Heart left ventricle (tissue), 16 donors: Measurements from ENCODE around the gene HOPX. TPM values are rescaled to one million over a fixed set of nuclear protein-coding genes. Genes with fewer than 3 reads are reported as not detected.

Source experiments
- ATAC-seq, 4 donors: fragments of 200-7000 bp; cut with Tn5 transposase; one replicate each; pipeline ENCODE4 v1.9.1; 2020 to 2022; ENCODE audit warnings: moderate library complexity in 4 of 4, mild to moderate bottlenecking in 3 of 4, moderate number of reproducible peaks in 1 of 4
- DNase-seq, 5 donors: peaks; one replicate each; pipeline ENCODE4 v3.0.0-alpha.2; 2020
- H3K27ac ChIP-seq, 12 donors: fragments of 200-600 bp; sonication (generic) in 4 of 12; one replicate each; pipeline versions ENCODE4 v1.5.0 to v1.8.0; 2016 to 2022; ENCODE audit warnings: mild to moderate bottlenecking in 2 of 12
- H3K27me3 ChIP-seq, 9 donors: fragments of 200-600 bp; sonication (generic) in 2 of 9; one replicate each; pipeline versions ENCODE4 v1.5.1 to v1.8.0; 2016 to 2022; ENCODE audit warnings: mild to moderate bottlenecking in 3 of 9
- H3K36me3 ChIP-seq, 9 donors: fragments of 200-600 bp; sonication (generic) in 2 of 9; one replicate each; pipeline versions ENCODE4 v1.5.0 to v1.8.0; 2018 to 2022; ENCODE audit warnings: mild to moderate bottlenecking in 2 of 9
- H3K4me1 ChIP-seq, 12 donors: fragments of 200-600 bp; sonication (generic) in 4 of 12; one replicate each; pipeline versions ENCODE4 v1.5.0 to v1.8.0; 2016 to 2022; ENCODE audit warnings: mild to moderate bottlenecking in 3 of 12
- H3K4me3 ChIP-seq, 12 donors: fragments of 200-600 bp; sonication (generic) in 4 of 12; one replicate each; pipeline versions ENCODE4 v1.5.0 to v1.8.0; 2017 to 2022; ENCODE audit warnings: mild to moderate bottlenecking in 9 of 12, moderate library complexity in 4 of 12
- H3K9me3 ChIP-seq, 12 donors: fragments of 200-600 bp; sonication (generic) in 4 of 12; one replicate each; pipeline versions ENCODE4 v1.5.0 to v1.8.0; 2016 to 2022; ENCODE audit warnings: mild to moderate bottlenecking in 1 of 12
- POLR2A ChIP-seq, 2 donors: fragments of 450-650 bp; IDR thresholded peaks; one replicate each; pipeline ENCODE4 v1.6.1; 2017; ENCODE audit warnings: antibody characterized with exemption in 2 of 2, mild to moderate bottlenecking in 2 of 2, moderate library complexity in 2 of 2
- WGBS, 4 donors: extraction: QIAGEN DNeasy Blood & Tissue Kit in 2 of 4; methylation state at CpG; one replicate each; pipeline versions ENCODE4 v1.1.5 to v1.1.7; 2013 to 2018; 5-methylcytosine and 5-hydroxymethylcytosine counted together
- intact Hi-C, 10 donors: fragments of 100-400 bp; cut with DNase I; formaldehyde crosslinking; loops; one replicate each; pipeline versions ENCODE4 v1.11.1 to v1.14.2; 2022
- polyA plus RNA-seq, 2 donors: library from polyadenylated mRNA; stranded (reverse); fragments of 200-250 nt; gene quantifications; one replicate each; pipeline ENCODE4 v1.2.3, GENCODE V29; 2013
- total RNA-seq, 9 donors: library from RNA; depleted of rRNA in 2 of 9; stranded (reverse); fragments of >200 nt in 2 of 9; fragmentation: NEBNext Ultra II Directional in 3 of 9; extraction: Animal tissue kit (Norgen Biotek cat#: 25700) in 3 of 9; gene quantifications; one replicate each; pipeline versions ENCODE4 v1.1.0 to v1.2.4, GENCODE V29; 2016 to 2023
- TF ChIP-seq, protein P1 (sequence below), 12 donors: fragments of 200-600 bp; sonication (generic) in 4 of 12; IDR thresholded peaks; one replicate each; pipeline versions ENCODE4 v1.5.0 to v1.8.0; 2018 to 2022; ENCODE audit warnings: antibody characterized with exemption in 12 of 12, mild to moderate bottlenecking in 5 of 12
- donor health status: ischemic (EF 13 %, LVEDD 7.1; RV severe dilation, severe dysfunction).
- donor health status: healthy with polysubstance abuse.
- donor health status: DM: no; HTN: yes; CAD: no.
- donor health status: DM: no; HTN: no; CAD: no.
- donor health status: ischemic (EF 25% LVEDD 6.9; RV normal size, moderate dysfunction).
- donor health status: ischemic (EF 25% LVEDD 5.7; RV mildly dilated, moderate dysfunction).
- donor health status: healthy.
- donor health status: DM: yes; HTN: yes; CAD: no.
- donor health status: ischemic (EF 35%, LVEDD 5.7; RV mildly dilated, moderate dysfunction).
- donor health status: nonischemic (EF 11% LVEDD 7.7; RV severe dilation, severe dysfunction).
- donor health status: DM: yes; HTN: yes; CAD: no.
- donor health status: PGD.
- donor health status: ischemic (EF 29% LVEDD 5.4; RV normal size, mild dysfunction).
- donor health status: nonischemic (EF 23%, LVEDD 6.1; RV moderate dilation, normal function).

HOPX gene
- total and polyA plus RNA-seq, 11 donors: 1.5 to 223 (median 21.1) TPM

DNA sequence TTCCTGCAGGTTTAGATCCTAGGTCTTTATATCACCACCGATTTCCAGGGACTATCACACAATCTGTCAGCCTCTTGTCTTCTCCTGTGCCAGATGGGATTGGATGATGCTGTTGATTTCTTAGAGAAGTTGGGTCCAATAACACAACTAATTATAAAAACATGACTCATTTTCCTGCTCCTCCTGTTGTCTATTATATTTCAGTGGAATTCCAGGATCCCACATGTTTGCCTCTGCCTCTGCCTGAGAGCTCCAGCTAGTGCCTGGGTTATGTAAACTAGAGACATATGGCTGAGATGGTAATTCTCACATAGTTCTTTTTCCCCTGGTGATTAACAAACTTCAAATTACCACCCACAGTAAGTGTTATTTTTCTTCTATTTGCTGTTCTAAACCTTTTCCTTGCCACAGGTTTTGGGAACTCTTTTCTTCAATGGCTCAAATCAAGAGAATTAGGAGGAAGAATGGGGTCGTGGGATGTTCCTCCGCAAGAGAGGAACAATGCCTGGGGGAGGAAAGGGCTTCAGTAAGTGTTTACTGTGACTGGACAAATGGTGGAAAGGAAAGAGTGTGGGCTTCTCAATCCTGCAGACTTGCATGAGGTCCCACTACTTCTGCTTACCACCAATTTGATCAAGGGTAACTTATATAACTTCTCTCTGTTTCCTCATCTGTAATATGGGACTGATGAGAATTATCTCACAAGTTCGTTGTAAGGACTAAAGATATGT is 3.4 kb upstream of the HOPX start:
- H3K4me3 ChIP-seq: no peak overlapping the region
- TF ChIP-seq, protein P1, sequence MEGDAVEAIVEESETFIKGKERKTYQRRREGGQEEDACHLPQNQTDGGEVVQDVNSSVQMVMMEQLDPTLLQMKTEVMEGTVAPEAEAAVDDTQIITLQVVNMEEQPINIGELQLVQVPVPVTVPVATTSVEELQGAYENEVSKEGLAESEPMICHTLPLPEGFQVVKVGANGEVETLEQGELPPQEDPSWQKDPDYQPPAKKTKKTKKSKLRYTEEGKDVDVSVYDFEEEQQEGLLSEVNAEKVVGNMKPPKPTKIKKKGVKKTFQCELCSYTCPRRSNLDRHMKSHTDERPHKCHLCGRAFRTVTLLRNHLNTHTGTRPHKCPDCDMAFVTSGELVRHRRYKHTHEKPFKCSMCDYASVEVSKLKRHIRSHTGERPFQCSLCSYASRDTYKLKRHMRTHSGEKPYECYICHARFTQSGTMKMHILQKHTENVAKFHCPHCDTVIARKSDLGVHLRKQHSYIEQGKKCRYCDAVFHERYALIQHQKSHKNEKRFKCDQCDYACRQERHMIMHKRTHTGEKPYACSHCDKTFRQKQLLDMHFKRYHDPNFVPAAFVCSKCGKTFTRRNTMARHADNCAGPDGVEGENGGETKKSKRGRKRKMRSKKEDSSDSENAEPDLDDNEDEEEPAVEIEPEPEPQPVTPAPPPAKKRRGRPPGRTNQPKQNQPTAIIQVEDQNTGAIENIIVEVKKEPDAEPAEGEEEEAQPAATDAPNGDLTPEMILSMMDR (IDR thresholded peaks at IDR 0.05): no peak
- TF ChIP-seq POLR2A (IDR thresholded peaks at IDR 0.05): no peak
- H3K36me3 ChIP-seq: no peaks in the 10 kb centered on the region
- H3K9me3 ChIP-seq: no peaks in the 10 kb centered on the region
- 49 to 62% (median 59%) methylated on average over 4 of the region's 4 CpGs for WGBS, 4 donors
- H3K4me1 ChIP-seq: peaks cover 0 to 19% (median 2%) of the 10 kb centered on the region in 12 donors
- intact Hi-C loops: no loop called here
- H3K27ac ChIP-seq: no peak overlapping the region
- no peaks in the 10 kb centered on the region for H3K27me3 ChIP-seq
- DNase-seq: no peak
- ATAC-seq: no peak

DNA sequence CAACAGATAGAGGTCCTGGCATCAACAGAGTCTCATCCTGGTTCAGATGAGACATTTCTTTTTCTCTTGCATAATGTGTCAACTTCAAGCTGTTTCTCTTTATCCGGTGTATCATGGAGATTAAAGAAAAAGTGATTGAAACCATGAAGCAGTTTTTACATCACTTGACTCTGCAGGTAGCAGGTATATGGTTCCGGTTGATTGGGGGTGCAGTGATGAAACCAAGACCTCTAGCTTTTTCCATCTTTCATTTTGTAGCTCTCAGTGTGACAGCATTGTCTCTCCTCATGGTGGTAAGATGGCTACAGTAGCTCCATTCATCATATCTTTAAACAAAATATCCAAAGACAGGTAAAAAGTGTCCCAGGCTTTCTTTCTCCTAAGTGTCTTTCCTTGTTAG is 2.4 kb upstream of the HOPX start:
- H3K36me3 ChIP-seq: no peaks in the 10 kb centered on the region
- no peak overlapping the region for H3K27ac ChIP-seq
- intact Hi-C loops: no loop called here
- ATAC-seq (no peak), DNase-seq (no peak)
- H3K4me3 ChIP-seq: no peak overlapping the region
- H3K4me1 ChIP-seq: peaks cover 0 to 19% (median 2%) of the 10 kb centered on the region in 12 donors
- no peaks in the 10 kb centered on the region for H3K9me3 ChIP-seq
- TF ChIP-seq, protein P1 (IDR thresholded peaks at IDR 0.05): no peak
- no peak for TF ChIP-seq POLR2A (IDR thresholded peaks at IDR 0.05)
- H3K27me3 ChIP-seq: no peaks in the 10 kb centered on the region
- WGBS, 4 donors: 97 to 100% (median 99%) methylated on average over 2 of the region's 2 CpGs

DNA sequence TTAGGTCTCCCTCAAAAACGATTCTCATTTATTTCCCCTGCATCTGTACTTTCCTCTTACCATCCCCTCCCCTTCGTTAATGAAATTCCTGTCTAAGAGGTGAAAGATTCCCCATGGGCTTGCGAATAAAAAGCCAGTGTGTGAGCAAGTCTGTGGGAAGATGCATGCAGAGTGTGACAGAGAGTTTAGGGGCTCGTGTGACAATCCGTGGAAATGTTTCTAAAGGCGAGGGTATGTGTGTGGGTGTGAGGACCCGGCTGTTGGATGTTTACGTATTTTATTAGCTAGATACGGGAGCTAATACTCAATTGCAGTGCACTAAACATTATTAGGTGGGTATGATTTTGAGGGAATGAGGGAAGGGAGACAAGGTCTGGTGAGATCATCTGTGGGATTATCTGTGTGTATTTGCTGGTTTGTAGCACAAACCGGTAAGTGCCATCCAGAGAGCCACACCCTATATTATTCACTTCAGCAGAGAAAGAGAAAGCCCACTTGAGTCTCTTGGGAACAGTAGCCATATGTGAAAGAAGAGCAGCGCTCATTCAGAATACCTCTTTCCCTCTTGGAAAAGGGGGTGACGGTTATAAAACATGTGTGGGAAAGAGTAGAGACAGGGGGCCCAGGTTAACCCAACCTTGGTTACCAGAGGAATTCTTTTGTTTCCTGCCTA is 893 bp upstream of the HOPX start:
- ATAC-seq (no peak), DNase-seq (no peak)
- Histone ChIP-seq H3K27ac (peak overlapping the region in 1 of 12 donors; percentile 48), H3K4me1 (peaks cover 0 to 19% (median 5%) of the 10 kb centered on the region in 12 donors), H3K9me3 (no peaks in the 10 kb centered on the region), H3K36me3 (no peaks in the 10 kb centered on the region), H3K27me3 (no peaks in the 10 kb centered on the region), H3K4me3 (no peak overlapping the region)
- 51 to 57% (median 56%) methylated on average over 12 of the region's 12 CpGs for WGBS, 4 donors
- TF ChIP-seq POLR2A (IDR thresholded peaks at IDR 0.05): no peak
- TF ChIP-seq, protein P1 (IDR thresholded peaks at IDR 0.05): no peak
- intact Hi-C loops: no loop called here

DNA sequence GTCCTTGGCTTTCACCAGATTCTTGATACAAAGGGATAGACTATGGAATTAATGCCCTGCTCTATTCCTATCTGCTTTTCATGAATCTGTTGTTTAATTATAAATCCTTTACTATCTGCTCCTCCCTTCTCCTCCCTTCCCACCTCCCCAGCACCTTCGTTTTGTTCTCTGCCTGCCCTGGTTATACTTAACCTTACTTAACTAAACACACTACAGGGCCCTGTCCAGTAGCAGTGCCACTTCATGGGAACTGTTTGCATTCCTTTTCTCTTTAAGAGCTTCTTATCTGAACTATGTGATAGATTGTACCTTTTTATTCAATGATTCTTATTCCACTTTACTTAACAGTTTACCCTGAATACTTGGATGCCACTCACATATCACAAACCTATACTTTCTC is 830 bp downstream of the HOPX start:
- H3K4me3 ChIP-seq: no peak overlapping the region
- H3K27ac ChIP-seq: peak overlapping the region in 2 of 12 donors; percentile 34 to 55
- H3K4me1 ChIP-seq: peaks cover 0 to 19% (median 5%) of the 10 kb centered on the region in 12 donors
- ATAC-seq (peak in 3 of 4 donors; percentile 57 to 73 (median 71)), DNase-seq (no peak)
- no peaks in the 10 kb centered on the region for H3K36me3 ChIP-seq
- H3K27me3 ChIP-seq: no peaks in the 10 kb centered on the region
- TF ChIP-seq POLR2A (IDR thresholded peaks at IDR 0.05): no peak
- TF ChIP-seq, protein P1 (IDR thresholded peaks at IDR 0.05): no peak
- H3K9me3 ChIP-seq: no peaks in the 10 kb centered on the region
- 31 to 60% (median 48%) methylated on average over 1 of the region's 1 CpG for WGBS, 4 donors
- intact Hi-C loops: no loop called here
